HepG2 (cell line): ENCODE results near the gene CHN2. TPM values are rescaled to one million over a fixed set of nuclear protein-coding genes. Genes with fewer than 3 reads are reported as not detected.

Experiments used
- ATAC-seq: fragments of 200-7000 bp; cut with Tn5 transposase; 3 replicates; pipeline ENCODE4 v1.9.1; 2020; ENCODE audit warnings: mild to moderate bottlenecking, moderate library complexity
- BruUV-seq: library from RNA; stranded (reverse); fragments of 400-500 nt; replicated peaks from 2 replicates; lab custom pipeline; 2021; lab: Mats Ljungman, UMichigan
- CTCF ChIA-PET: fragments of 300-600 bp; formaldehyde crosslinking; extraction: SDS; loops from one replicate; lab custom pipeline; 2021; ENCODE audit warnings: low total read pairs, inconsistent platforms, low intra/inter-chr PET ratio; lab: Yijun Ruan, JAX
- POLR2A ChIA-PET: fragments of 350-600 bp; sonication (Branson Sonifier 250); formaldehyde crosslinking; loops from one replicate; lab custom pipeline; 2020; ENCODE audit warnings: antibody characterized with exemption, inconsistent platforms; lab: Yijun Ruan, JAX
- DNase-seq: peaks from one replicate; pipeline ENCODE4 v3.0.0-alpha.2; 2015; ENCODE audit warnings: low spot score
- FAIRE-seq: peaks from 3 replicates; lab custom pipeline; 2011; peaks lifted over from hg19 to GRCh38; lab: Jason Lieb, UNC
- H2AFZ ChIP-seq: one replicate; pipeline ENCODE4 v1.6.1; 2011; ENCODE audit warnings: low read length, inconsistent platforms
- H3K27ac ChIP-seq: fragments of 300-600 bp; 3 replicates; pipeline ENCODE4 v1.8.0; 2011; ENCODE audit warnings: mixed run types, mild to moderate bottlenecking, mixed read lengths, low read length, inconsistent platforms; ENCODE audit not compliant: insufficient read depth; ENCODE audit errors: extremely low read length
- H3K27me3 ChIP-seq, 2 experiments: fragments of 200-600 bp in 1 of 2; 2 replicates in 1 of 2; 3 replicates in 1 of 2; pipeline versions ENCODE4 v1.6.0 to v1.8.0; 2011; ENCODE audit warnings: low read length in 2 of 2, mild to moderate bottlenecking in 2 of 2, moderate library complexity in 2 of 2, inconsistent platforms in 1 of 2; ENCODE audit not compliant: insufficient read depth in 2 of 2, control insufficient read depth in 1 of 2
- H3K36me3 ChIP-seq, 2 experiments: fragments of 200-600 bp in 1 of 2; replicated peaks in 1 of 2; 2 replicates in 1 of 2; 3 replicates in 1 of 2; pipeline versions ENCODE4 v1.5.1 to v1.8.0; 2011; ENCODE audit warnings: low read length in 2 of 2, inconsistent platforms in 1 of 2; ENCODE audit not compliant: insufficient read depth in 2 of 2, control insufficient read depth in 1 of 2
- H3K4me1 ChIP-seq: 2 replicates; pipeline ENCODE4 v1.5.1; 2012; ENCODE audit warnings: low read length, inconsistent platforms; ENCODE audit not compliant: insufficient read depth
- H3K4me2 ChIP-seq: 2 replicates; pipeline ENCODE4 v1.6.0; 2011; ENCODE audit warnings: low read depth, low read length, inconsistent platforms
- H3K4me3 ChIP-seq, 3 experiments: fragments of 200-600 bp in 1 of 3; sonication (generic), shearing (Covaris generic) in 1 of 3; replicated peaks in 1 of 3; 2 replicates each; pipeline ENCODE4 v1.5.1; 2011 to 2016; ENCODE audit warnings: low read length in 3 of 3, inconsistent platforms in 2 of 3, low read depth in 2 of 3, mild to moderate bottlenecking in 2 of 3, control low read depth in 1 of 3, mixed read lengths in 1 of 3; ENCODE audit not compliant: insufficient read depth in 1 of 3
- H3K79me2 ChIP-seq: one replicate; pipeline ENCODE4 v1.6.1; 2011; ENCODE audit warnings: low read length, inconsistent platforms; ENCODE audit not compliant: insufficient read depth
- H3K9ac ChIP-seq: 2 replicates; pipeline ENCODE4 v1.6.0; 2011; ENCODE audit warnings: mild to moderate bottlenecking, low read depth, low read length, inconsistent platforms; ENCODE audit not compliant: insufficient read depth
- H3K9me3 ChIP-seq: 2 replicates; pipeline ENCODE4 v1.5.1; 2012; ENCODE audit warnings: mild to moderate bottlenecking, low read length
- H4K20me1 ChIP-seq: 2 replicates; pipeline ENCODE4 v1.6.0; 2011; ENCODE audit warnings: inconsistent platforms, mild to moderate bottlenecking, low read length, moderate library complexity; ENCODE audit not compliant: insufficient read depth
- KAT2B ChIP-seq: fragments of 150-350 bp; IDR thresholded peaks from 2 replicates; pipeline ENCODE4 v1.6.1; 2014; ENCODE audit warnings: low read depth, low read length, borderline replicate concordance
- MAFF ChIP-seq: IDR thresholded peaks from 2 replicates; pipeline ENCODE4 v1.6.1; 2011; ENCODE audit warnings: low read depth, low read length, improper control_type of control experiment
- MAZ ChIP-seq, 2 experiments: sonication (generic) in 1 of 2; formaldehyde crosslinking in 1 of 2; IDR thresholded peaks; 2 replicates each; pipeline versions ENCODE4 v1.5.0 to v1.6.1; 2012 to 2020; ENCODE audit warnings: low read depth in 2 of 2, mild to moderate bottlenecking in 2 of 2, borderline replicate concordance in 1 of 2, improper control_type of control experiment in 1 of 2, low read length in 1 of 2, missing genetic modification reagents in 1 of 2, moderate library complexity in 1 of 2
- MBNL3 ChIP-seq: fragments of 250-450 bp; sonication (Bioruptor Pico); conservative IDR thresholded peaks from 2 replicates; pipeline ENCODE4 v1.8.0; 2022; ENCODE audit warnings: mild to moderate bottlenecking, inconsistent platforms
- PITX1 ChIP-seq: sonication (generic); formaldehyde crosslinking; IDR thresholded peaks from 2 replicates; pipeline ENCODE4 v1.5.1; 2020; ENCODE audit warnings: mild to moderate bottlenecking, missing genetic modification reagents
- TARDBP ChIP-seq: sonication (generic); formaldehyde crosslinking; IDR thresholded peaks from 2 replicates; pipeline ENCODE4 v1.8.0; 2022; ENCODE audit warnings: mild to moderate bottlenecking, missing genetic modification reagents
- ZBTB8A ChIP-seq: sonication (generic); formaldehyde crosslinking; IDR thresholded peaks from 2 replicates; pipeline ENCODE4 v1.4.0; 2020; ENCODE audit warnings: mild to moderate bottlenecking, low read depth, missing genetic modification reagents, borderline replicate concordance
- ZFP41 ChIP-seq: sonication (generic); formaldehyde crosslinking; IDR thresholded peaks from 2 replicates; pipeline ENCODE4 v1.4.0; 2020; ENCODE audit warnings: mild to moderate bottlenecking, missing genetic modification reagents, borderline replicate concordance
- ZNF138 ChIP-seq: sonication (generic); formaldehyde crosslinking; IDR thresholded peaks from 2 replicates; pipeline ENCODE4 v1.5.0; 2020; ENCODE audit warnings: mild to moderate bottlenecking, low read depth, missing genetic modification reagents
- ZNF407 ChIP-seq: sonication (generic); formaldehyde crosslinking; IDR thresholded peaks from one replicate; pipeline ENCODE4 v1.5.1; 2020; ENCODE audit warnings: mild to moderate bottlenecking, missing genetic modification reagents; ENCODE audit errors: not compliant biosample characterization
- ZNF496 ChIP-seq: sonication (generic); formaldehyde crosslinking; IDR thresholded peaks from 2 replicates; pipeline ENCODE4 v1.8.1; 2023; ENCODE audit warnings: mild to moderate bottlenecking, moderate library complexity, missing genetic modification reagents; ENCODE audit not compliant: insufficient replicate concordance
- ZNF687 ChIP-seq: sonication (generic); formaldehyde crosslinking; IDR thresholded peaks from 2 replicates; pipeline ENCODE4 v1.5.1; 2020; ENCODE audit warnings: mild to moderate bottlenecking, missing genetic modification reagents, moderate library complexity
- WGBS: methylation state at CpG from one replicate; pipeline ENCODE4 v1.1.6; 2017; ENCODE audit warnings: low lambda C conversion rate; 5-methylcytosine and 5-hydroxymethylcytosine counted together
- in situ Hi-C: cut with HindIII; loops from 2 replicates; pipeline ENCODE4 v1.10.0; 2017; ENCODE audit warnings: low pct_unique_long_range_greater_than_20kb; ENCODE audit not compliant: extremely low pct_ligation_motif_present
- intact Hi-C: fragments of 100-400 bp; cut with micrococcal nuclease; formaldehyde crosslinking; loops from one replicate; pipeline ENCODE4 v1.10.0; 2022; ENCODE audit not compliant: unreplicated experiment
- polyA plus RNA-seq, 8 experiments: library from polyadenylated mRNA; depleted of rRNA in 3 of 8; stranded (reverse) in 7 of 8; unstranded in 1 of 8; fragments of >200 nt; fragmentation: Illumina TruSeq in 4 of 8; extraction: Trizol in 4 of 8; gene quantifications; 2 replicates each; pipeline versions ENCODE4 v1.2.1 to v1.2.3, GENCODE V29; 2011 to 2016; ENCODE audit warnings: low read depth in 4 of 8, missing spikeins in 1 of 8, mixed read lengths in 1 of 8; ENCODE audit not compliant: insufficient read depth in 1 of 8
- total RNA-seq, 5 experiments: library from RNA; depleted of rRNA; stranded (reverse); fragments of >200 nt; fragmentation: Illumina TruSeq; extraction: Trizol; gene quantifications; 2 replicates each; pipeline ENCODE4 v1.2.3, GENCODE V29; 2016; ENCODE audit warnings: low read depth in 1 of 5

Gene CHN2
- total and polyA plus RNA-seq, 2 of the 13 experiments (the other 11 are each of a cell fraction or from before 2014, with no cell fraction given) = 23.5 to 30.5 TPM

GRCh38 chr7:29499932-29500331 lies 305.4 kb downstream of the CHN2 start:
- in situ Hi-C loops (no loop called here), intact Hi-C loops (loop anchor here (10.0 kb wide), 1 partner anchor 45 kb away; no protein-coding TSS in a partner anchor)
- ChIA-PET POLR2A (no interaction called here), CTCF (no interaction called here)
- no peak overlapping the region for H3K4me2 ChIP-seq
- H3K79me2 ChIP-seq = no peaks in the 10 kb centered on the region
- BruUV-seq = no TSS peak
- 99% methylated on average over 3 of the region's 3 CpGs for WGBS
- no peak overlapping the region for H2AFZ ChIP-seq
- DNase-seq (no peak), FAIRE-seq (no peak), ATAC-seq (no peak)
- no peaks in the 10 kb centered on the region for H4K20me1 ChIP-seq
- H3K4me3 ChIP-seq = no peak overlapping the region
- no peaks in the 10 kb centered on the region for H3K9me3 ChIP-seq
- no peaks in the 10 kb centered on the region for H3K27me3 ChIP-seq
- peaks cover 23% of the 10 kb centered on the region for H3K4me1 ChIP-seq
- H3K27ac ChIP-seq = no peak overlapping the region
- H3K36me3 ChIP-seq = peaks cover 14 to 48% of the 10 kb centered on the region in 2 experiments
- H3K9ac ChIP-seq = no peak overlapping the region
- TF ChIP-seq ZNF407 (CRISPR knock-in tag) (no peak), PITX1 (CRISPR knock-in tag) (no peak), MAZ (IDR thresholded peaks at IDR 0.05; ENCODE audit: borderline replicate concordance, low read depth, low read length) (no peak), MAZ (CRISPR knock-in tag; IDR thresholded peaks at IDR 0.05; ENCODE audit: low read depth) (no peak), ZNF687 (CRISPR knock-in tag) (no peak), ZFP41 (no peak), ZNF496 (CRISPR knock-in tag) (no peak), TARDBP (CRISPR knock-in tag) (no peak), MBNL3 (CRISPR knock-in tag) (no peak), KAT2B (no peak), MAFF (no peak), ZNF138 (CRISPR knock-in tag) (no peak), ZBTB8A (CRISPR knock-in tag) (no peak)
